ENCODE data around the gene CDC27.
"Not testable (repeated sequence)": the region's sequence is repeated elsewhere in the genome, so short reads cannot be mapped to it uniquely, and the experiment has no call there.

The CDC27 gene

DNA sequence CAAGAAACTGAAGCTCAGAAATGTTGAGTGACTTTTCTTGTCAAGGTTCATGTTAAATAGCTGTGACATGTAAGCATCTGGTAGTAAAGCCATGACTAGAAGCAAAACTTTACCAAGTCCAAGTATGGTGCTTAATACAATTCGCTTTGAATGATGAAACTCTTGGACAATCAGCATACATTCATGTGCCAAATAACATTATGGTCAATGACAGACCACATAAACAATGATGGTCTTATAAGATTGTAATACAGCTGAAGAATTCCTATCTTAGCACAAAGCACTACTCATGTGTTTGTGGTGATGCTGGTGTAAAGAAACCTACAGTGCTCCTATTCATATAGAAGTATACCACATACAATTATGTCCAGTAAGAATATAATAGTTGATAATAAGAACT is 112.9 kb downstream of the CDC27 start:
- in situ Hi-C loops (cut with MboI; ENCODE audit: low sequenced_read_pairs): no loop called here

DNA sequence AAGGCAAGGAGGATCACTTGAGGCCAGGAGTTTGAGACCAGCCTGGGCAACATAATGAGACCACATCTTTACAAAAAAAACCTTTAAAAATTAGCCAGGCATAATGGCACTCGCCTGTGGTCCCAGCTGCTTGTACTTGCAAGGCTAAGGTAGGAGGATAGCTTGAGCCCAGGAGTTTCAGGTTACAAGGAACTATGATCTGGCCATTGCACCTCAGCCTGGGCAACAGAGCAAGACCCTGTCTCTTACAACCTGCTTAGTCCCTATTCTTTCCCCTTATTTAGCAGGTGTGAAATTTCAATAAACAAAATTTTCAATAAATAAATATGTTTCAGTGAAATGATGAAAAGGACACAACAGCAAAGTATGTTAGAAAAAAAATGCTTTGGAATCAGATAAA is 114.7 kb downstream of the CDC27 start:
- in situ Hi-C loops (cut with MboI; ENCODE audit: low sequenced_read_pairs): not testable (repeated sequence)

DNA sequence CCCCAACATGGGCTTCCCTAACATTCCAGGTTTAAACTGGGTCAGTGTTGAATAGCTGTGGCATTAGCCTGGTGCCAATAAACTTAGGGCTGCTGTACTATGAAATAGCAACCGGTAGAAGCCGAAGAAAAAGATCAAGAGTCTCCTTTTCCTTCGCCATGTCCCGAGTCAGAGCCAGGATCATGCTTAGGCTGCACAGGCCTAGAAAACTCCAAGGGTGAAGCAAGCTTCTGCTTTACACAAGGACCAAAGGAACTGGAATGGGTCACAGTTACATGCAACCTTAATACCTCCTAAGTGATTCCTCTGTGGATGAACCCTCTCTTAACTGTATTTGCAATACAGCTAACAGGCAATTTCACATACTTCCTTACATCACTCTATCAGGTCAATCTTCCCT is 115.5 kb downstream of the CDC27 start:
- in situ Hi-C loops (cut with MboI; ENCODE audit: low sequenced_read_pairs): not testable (repeated sequence)

DNA sequence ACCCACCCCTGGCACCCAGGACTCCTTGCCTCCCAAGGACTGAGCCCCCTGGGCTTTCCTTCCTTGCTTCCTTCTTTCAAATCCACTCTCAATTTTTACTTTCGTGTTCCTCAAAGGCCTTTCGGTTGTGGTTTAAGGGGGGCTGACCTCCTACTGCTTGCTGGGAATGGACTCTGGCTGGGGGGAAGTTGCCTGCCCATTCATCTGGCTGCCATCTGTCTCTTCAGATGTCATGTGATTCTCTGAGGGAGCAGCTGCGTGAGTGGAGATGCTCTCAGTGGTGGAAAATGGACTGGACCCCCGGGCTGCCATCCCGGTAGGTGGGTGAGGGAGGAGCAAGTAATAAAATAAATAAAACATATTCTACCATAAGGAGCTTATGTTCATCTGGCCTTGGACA is 116.2 kb downstream of the CDC27 start:
- in situ Hi-C loops (cut with MboI; ENCODE audit: low sequenced_read_pairs): no loop called here

DNA sequence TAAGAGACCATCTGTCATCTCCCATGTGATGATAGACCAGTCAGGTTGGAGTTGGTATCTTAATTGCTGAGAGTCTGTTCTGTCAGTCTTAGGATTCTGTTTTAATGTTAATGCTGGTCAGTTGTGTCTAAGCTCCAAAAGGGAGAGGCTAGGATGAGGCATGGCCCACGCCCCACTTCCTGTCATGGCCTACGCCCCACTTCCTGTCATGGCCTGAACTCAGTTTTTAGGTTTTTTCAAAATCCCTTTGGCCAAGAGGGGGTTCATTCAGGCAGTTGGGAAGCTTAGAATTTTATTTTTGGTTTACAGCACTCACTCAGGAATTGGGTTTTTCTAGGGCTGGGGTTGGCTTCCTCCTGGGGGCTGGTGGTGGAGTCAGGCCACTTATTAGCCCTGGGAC is 117.9 kb downstream of the CDC27 start:
- in situ Hi-C loops (cut with MboI; ENCODE audit: low sequenced_read_pairs): not testable (repeated sequence)

DNA sequence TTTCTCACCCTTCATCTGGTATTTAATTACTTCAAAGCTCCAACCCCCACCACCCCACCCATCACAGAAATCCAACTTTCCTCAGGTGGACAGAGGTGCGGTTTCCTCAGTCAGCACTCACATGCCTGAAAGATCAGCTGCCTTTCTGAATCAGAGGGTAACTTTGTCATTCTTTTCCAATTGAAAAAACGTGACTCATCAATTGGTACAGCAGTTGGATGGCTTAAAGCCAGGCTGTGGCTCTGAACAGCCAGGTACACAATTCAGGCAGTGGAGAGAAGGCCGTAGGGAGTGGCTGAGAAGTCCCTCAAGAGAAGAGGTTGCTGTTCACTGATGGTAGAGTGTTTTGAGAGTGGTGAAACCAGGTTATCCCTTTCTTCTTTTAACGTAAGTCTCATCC is 118.8 kb downstream of the CDC27 start:
- in situ Hi-C loops (cut with MboI; ENCODE audit: low sequenced_read_pairs): not testable (repeated sequence)
